HG03565 (cell line): ENCODE results near the gene RCCD1.
"Not testable (repeated sequence)": the region's sequence is repeated elsewhere in the genome, so short reads cannot be mapped to it uniquely, and the experiment has no call there.

Experiments used
- ATAC-seq: cut with Tn5 transposase; IDR thresholded peaks from one replicate; pipeline ENCODE4 v1.9.1; 2021; ENCODE audit warnings: mild to moderate bottlenecking, moderate library complexity; ENCODE audit not compliant: unreplicated experiment

Gene RCCD1

DNA sequence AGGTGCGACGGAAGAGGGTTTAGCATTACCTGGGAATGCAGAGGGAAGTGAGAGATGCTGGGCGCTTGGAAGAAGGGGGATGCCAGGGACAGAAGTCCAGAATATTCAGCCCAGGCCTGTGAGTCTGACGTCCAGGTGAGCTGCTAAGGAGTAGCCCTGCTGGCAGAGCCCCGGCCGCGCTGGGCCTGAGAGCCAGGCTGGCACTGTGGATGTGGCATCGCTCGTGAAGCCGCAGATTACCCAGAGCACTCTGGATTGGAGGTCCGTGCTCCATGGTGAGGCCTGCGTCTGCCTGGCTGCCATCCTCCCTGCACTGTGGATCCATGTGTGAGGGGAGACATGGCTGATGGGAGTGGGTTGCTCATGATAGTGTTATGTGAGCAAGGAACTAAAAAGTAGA is 37.1 kb upstream of the RCCD1 start:
- no peak for ATAC-seq

- ATAC-seq: no peak
Observed at GRCh38 chr15:90918034-90918788, 36.5 kb upstream of the RCCD1 start.

GRCh38 chr15:90918835-90919234 is 35.8 kb upstream of the RCCD1 start:
- ATAC-seq: no peak

GRCh38 chr15:90921887-90922286 is 32.8 kb upstream of the RCCD1 start:
- ATAC-seq: no peak

DNA sequence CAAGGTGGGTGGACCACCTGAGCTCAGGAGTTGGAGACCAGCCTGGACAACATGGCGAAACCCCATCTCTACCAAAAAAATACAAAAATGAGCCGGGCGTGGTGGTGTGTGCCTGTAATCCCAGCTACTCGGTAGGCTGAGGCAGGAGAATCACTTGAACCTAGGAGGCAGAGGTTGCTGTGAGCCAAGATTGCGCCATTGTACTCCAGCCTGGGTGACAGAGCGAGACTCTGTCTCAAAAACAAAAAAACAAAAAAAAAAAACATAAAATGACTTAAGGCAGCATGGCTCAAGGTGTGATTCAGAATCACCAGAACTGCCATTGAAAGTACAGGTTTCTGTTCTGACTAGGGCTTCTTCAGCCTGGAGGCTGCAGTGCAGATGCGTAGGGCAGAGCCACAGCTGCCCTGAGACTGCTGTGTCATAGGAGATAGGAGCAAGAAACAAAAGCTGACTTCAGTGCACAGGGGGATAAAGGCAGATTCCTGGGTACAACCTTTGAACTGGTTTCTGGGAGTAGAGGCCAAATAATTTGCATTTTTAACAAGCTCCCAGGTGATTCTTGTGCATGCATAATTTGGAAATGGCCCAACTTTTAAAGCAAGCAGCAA is 31.9 kb upstream of the RCCD1 start:
- ATAC-seq: peak; percentile 79

DNA sequence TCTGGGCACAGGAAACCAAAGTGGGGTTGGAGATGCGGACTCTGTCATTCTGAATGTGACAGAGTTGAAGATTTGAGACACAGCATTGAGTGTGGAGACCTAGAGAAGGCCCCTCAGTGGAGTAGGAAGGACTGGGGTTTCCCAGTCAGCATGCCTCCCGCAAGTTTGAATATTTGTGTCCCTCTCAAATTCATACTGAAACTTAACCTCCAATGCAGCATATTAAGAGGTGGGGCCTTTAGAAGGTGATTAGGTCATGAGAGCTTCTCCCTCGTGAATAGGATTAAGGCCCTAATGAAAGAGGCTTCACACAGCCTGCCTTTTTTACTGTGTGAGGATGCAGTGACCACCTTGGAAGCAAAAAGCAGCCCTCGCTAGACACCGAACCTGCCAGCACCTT is 30.3 kb upstream of the RCCD1 start:
- peak; percentile 66 for ATAC-seq

GRCh38 chr15:90926766-90927165 is 27.9 kb upstream of the RCCD1 start:
- not testable (repeated sequence) for ATAC-seq

- ATAC-seq: not testable (repeated sequence)
Observed at GRCh38 chr15:90928106-90928505, 26.6 kb upstream of the RCCD1 start.

DNA sequence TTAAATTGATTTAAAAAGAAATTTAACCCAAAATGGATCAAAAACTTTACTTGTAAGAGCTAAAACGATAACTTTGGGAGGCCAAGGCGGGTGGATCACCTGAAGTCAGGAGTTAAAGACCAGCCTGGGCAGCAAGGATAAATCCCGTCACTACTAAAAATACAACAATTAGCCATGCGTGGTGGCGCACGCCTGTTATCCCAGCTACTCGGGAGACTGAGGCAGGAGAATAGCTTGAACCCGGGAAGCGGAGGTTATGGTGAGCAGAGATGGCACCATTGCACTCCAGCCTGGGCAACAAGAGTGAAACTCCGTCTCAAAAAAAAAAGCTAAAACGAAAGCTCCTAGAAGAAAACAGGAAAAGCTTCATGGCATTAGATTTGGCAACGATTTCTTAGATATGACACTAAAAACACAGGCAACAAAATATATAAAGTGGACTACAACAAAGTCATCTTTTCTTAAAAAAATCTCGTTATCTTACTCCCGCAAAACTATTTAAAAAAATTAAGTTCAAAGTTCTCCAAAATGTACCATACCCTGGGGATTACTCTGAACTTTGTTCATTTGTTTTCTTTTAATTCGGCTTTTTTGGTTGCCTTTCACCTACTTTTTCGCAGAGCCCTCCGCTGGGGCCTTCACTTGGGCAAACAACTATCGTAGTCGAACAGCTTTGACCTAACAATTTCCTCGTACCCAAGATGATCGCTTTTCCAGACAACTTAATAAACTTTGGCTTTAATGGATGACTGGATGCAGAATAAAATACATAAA is 25.3 kb upstream of the RCCD1 start:
- no peak for ATAC-seq

GRCh38 chr15:90930861-90931574 is 23.7 kb upstream of the RCCD1 start:
- ATAC-seq: no peak

GRCh38 chr15:90931575-90931827 is 23.2 kb upstream of the RCCD1 start:
- no peak for ATAC-seq

DNA sequence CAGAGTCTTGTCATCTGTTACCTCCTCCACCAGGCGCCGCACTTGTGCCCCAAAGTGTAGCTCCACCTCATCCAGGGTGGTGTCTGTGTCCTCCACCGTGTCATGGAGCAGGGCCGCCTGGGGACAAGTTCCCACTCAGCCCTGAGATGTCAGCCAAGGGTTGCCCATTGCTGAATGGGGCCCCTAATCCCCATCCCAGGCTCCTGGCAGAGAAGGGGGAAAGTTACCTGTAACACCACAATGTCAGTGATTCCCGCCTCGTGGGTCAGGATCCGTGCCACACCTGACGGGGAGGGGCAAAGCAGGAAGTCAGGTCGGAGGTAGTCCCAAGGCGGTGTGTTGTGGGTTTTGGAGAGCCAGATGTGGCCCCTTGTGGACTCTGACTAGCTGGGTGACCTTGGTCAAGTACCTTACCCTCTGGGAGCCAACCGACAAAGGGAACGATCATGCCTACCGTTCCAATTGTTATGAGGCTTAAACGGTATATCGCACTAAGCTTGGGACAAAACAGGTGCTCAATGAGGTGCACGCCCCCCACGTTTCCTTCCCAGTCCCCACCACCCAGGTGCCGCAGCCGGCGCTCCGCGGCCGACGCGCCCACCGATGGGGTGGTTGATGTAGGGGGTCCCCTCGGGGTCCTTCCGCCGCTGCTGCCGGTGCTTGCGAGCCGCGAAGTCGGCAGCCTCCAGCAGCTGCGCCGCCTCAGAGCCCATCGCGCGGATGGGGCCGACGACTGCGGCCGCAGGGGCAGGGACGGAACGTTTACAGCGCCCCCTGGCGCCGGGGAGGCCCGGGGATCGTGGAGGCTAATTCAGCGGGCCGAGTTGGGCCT is 22.6 kb upstream of the RCCD1 start, which contains the start of gene HDDC3:
TSS of gene HDDC3 (minus strand) at position 722 of the 832 bp plus-strand sequence. CDS start at position 713, 9 bp downstream.
- ATAC-seq: peak; percentile 38

DNA sequence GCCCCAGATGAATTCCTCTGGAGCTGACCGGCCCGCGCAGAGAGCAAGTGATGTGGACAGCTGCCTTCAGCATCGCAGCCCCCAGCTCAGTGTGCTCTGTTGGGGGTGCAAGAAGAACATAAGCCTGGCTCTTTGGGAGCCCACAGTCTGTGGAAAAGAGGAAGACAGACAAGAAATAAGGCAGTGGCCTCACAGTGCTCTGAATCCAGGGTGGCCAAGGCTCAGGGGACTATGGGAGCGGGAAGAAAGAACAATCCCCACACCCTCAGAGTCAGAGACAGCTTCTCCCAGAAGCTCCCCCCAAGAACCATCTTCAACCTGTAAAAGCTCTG is 22.1 kb upstream of the RCCD1 start:
- no peak for ATAC-seq

DNA sequence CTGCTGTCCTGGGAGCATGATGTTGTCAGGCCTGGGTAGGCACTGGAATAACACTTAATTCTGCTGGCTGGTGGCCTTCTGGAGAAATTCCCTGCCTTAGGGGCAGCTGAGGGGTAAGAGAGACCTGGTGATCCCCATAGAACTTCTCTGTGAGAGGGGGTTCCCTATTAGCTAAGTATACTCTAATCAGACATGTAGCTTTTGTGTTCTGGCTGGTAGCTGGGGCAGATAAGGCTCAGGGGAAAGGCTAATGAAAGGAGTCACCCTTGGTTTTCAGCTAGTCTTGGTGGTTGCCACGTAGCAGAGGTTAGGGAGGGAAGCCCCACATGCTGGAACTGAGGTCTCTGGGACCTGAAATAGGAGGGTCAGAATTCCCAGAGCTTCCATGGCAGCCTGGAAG is 21.4 kb upstream of the RCCD1 start:
- no peak for ATAC-seq

DNA sequence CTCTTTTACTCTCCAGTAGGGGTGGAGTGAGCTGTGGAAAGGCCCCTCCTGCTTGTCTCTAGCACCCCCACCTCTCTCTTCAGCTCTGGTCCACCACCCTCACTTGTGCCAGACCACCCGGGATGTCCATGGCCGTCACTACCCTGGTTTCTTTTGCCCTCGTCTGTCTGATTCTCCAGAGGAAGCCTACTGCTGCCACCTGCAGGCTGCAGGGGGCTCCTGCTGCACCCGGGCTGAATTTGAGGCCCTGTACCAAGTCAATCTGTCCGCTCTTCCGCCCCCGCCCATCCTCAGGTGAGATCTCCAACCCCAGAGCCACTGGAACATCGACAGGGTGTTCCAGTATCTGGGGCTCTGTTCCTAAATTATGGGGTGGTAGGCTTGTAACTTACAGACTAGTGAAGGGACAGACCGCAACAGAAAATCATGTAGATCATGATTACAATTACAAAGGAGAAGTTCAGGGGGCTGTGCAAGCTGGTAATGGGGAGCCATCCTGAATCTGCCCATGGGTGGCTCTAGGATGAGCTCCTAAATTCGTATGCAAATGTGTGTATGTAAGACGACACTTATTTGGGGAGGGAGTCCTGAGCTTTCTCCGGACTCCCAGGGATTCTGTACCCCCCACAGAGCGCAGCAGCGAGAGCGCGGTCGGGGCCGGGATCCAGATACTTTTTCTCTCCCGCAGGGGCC is 20.3 kb upstream of the RCCD1 start:
- ATAC-seq: peak; percentile 27

DNA sequence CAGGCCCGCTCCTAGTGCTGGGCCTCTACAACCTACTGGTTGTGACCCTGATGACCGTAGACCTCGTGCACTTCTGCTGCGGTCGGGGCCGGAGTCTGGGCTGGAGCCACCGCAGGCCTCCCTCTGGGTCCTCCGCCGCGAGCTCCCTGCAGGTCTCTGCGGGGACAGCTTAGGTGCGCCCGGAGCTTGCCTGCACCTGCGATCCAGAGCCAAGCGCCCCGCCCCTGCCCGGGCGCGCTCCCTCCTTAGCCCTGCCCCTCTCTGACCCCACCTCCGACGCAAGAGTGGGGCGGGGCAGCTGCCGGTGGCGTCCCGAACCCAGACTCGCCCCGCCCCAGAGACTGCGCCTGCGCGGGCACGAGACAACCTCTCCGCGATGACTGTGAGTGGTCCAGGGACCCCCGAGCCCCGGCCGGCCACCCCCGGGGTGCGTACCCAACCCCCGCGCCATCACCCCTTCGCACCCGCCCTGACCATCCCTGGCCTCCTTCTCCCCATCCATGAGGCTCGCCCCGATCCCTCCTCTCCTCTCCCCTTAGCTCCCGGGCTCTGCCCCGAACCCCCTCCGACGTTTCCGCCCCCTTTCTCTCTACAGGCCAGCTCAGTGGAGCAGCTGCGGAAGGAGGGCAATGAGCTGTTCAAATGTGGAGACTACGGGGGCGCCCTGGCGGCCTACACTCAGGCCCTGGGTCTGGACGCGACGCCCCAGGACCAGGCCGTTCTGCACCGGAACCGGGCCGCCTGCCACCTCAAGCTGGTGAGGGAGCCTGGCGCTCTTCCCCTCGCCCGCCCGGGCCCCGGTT is 19.5 kb upstream of the RCCD1 start, which contains the start of gene UNC45A:
TSS of gene UNC45A (plus strand) at position 337 of the 803 bp plus-strand sequence. CDS start at position 377, 40 bp downstream.
- peak; percentile 38 for ATAC-seq

- no peak for ATAC-seq
Observed at GRCh38 chr15:90936823-90937222, 17.9 kb upstream of the RCCD1 start.

GRCh38 chr15:90938261-90938660 is 16.4 kb upstream of the RCCD1 start:
- no peak for ATAC-seq

DNA sequence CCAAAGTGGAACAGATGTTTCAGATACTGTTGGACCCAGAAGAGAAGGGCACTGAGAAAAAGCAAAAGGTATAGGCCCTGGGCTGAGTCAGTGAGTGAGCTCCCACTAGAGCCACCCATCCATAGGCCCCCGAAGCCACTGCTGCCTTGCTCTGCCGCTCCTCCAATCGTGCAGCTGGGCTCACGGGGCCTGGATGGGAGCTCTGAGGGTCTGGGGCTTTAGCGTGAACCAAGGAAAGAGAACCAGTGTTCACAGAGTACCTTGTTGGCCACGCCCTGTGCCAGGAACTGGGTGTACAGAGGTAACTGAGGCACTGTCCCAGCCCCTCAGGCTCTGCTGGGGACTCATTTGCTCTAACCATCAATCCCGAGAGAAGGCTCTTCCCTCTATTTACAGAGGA is 14.9 kb upstream of the RCCD1 start:
- ATAC-seq: no peak
